Measurements from ENCODE around the gene LCK. TPM values are rescaled to one million over a fixed set of nuclear protein-coding genes. Genes with fewer than 3 reads are reported as not detected.

The LCK gene
- total and polyA plus RNA-seq, 9 of the 15 experiments (the other 6 are each of a cell fraction or from before 2014, with no cell fraction given) = 0.04 to 0.47 (median 0.13) TPM; not detected in 6

GRCh38 chr1:32205401-32206370 lies 45.4 kb upstream of the LCK start, which contains the start of gene IQCC (continued):
- TF ChIP-seq RFX1 (IDR thresholded peaks at IDR 0.05) (peak; percentile 98), POLR2H (tag; IDR thresholded peaks at IDR 0.05; ENCODE audit: low read depth) (peak; percentile 22; the same call in 1 of the 2 replicates), ATF7 (IDR thresholded peaks at IDR 0.05) (peak; percentile 90), NR1H2 (CRISPR knock-in tag; IDR thresholded peaks at IDR 0.05) (peak; percentile 88; the same call in 1 of the 2 replicates), ZBTB1 (CRISPR knock-in tag; IDR thresholded peaks at IDR 0.05; ENCODE audit: borderline replicate concordance, low read depth) (no peak), RAD21 (CRISPR knock-in tag; conservative IDR thresholded peaks at IDR 0.05 in 1 of 2, IDR thresholded peaks at IDR 0.05 in 1 of 2) (peak in 1 of 2 experiments; percentile 10; a peak in 1 of 4 replicates), ZNF124 (CRISPR knock-in tag; IDR thresholded peaks at IDR 0.05) (0 out of 2 replicates have a peak, but pooled peaks have one; percentile 74), NFXL1 (CRISPR knock-in tag; IDR thresholded peaks at IDR 0.05) (no peak; the same call in 1 of the 2 replicates), TAF1 (IDR thresholded peaks at IDR 0.05; ENCODE audit: control insufficient read depth, extremely low read depth, insufficient read depth, low read length, severe bottlenecking) (peak; percentile 89), ETV6 (IDR thresholded peaks at IDR 0.05; ENCODE audit: borderline replicate concordance in 1 of 2, low read depth in 2 of 2, low read length in 1 of 2) (no peak), ETV6 (CRISPR knock-in tag; IDR thresholded peaks at IDR 0.05; ENCODE audit: borderline replicate concordance) (0 out of 2 replicates have a peak, but pooled peaks have one; percentile 18), RUNX1 (IDR thresholded peaks at IDR 0.05; ENCODE audit: low read depth) (no peak), TCF7 (IDR thresholded peaks at IDR 0.05; ENCODE audit: borderline replicate concordance) (peak; percentile 22; the same call in 1 of the 2 replicates), CBX3 (IDR thresholded peaks at IDR 0.05; ENCODE audit: borderline replicate concordance in 1 of 2, low read length in 2 of 2) (peak in 1 of 2 experiments; percentile 25; a peak in 1 of 3 replicates), ZNF134 (CRISPR knock-in tag; conservative IDR thresholded peaks at IDR 0.05) (no peak), NFE2L1 (tag; IDR thresholded peaks at IDR 0.05; ENCODE audit: borderline replicate concordance, low read depth) (no peak), CREBBP (IDR thresholded peaks at IDR 0.05; ENCODE audit: low read depth, low read length) (no peak), ZNF780A (CRISPR knock-in tag; IDR thresholded peaks at IDR 0.05) (no peak), ELF4 (CRISPR knock-in tag; IDR thresholded peaks at IDR 0.05) (no peak; the same call in none of the 2 replicates), SRSF3 (IDR thresholded peaks at IDR 0.05; ENCODE audit: insufficient read depth, low read length) (peak; percentile 95), NR2C2 (CRISPR knock-in tag; IDR thresholded peaks at IDR 0.05) (peak; percentile 35; the same call in 1 of the 2 replicates), NR2C2 (tag; IDR thresholded peaks at IDR 0.05) (no peak), ZNF354B (CRISPR knock-in tag; IDR thresholded peaks at IDR 0.05) (no peak), EGR1 (conservative IDR thresholded peaks at IDR 0.05) (peak; percentile 99)
- TF ChIP-seq, protein P1, sequence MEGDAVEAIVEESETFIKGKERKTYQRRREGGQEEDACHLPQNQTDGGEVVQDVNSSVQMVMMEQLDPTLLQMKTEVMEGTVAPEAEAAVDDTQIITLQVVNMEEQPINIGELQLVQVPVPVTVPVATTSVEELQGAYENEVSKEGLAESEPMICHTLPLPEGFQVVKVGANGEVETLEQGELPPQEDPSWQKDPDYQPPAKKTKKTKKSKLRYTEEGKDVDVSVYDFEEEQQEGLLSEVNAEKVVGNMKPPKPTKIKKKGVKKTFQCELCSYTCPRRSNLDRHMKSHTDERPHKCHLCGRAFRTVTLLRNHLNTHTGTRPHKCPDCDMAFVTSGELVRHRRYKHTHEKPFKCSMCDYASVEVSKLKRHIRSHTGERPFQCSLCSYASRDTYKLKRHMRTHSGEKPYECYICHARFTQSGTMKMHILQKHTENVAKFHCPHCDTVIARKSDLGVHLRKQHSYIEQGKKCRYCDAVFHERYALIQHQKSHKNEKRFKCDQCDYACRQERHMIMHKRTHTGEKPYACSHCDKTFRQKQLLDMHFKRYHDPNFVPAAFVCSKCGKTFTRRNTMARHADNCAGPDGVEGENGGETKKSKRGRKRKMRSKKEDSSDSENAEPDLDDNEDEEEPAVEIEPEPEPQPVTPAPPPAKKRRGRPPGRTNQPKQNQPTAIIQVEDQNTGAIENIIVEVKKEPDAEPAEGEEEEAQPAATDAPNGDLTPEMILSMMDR (IDR thresholded peaks at IDR 0.05 in 2 of 3, conservative IDR thresholded peaks at IDR 0.05 in 1 of 3; ENCODE audit: insufficient read depth in 2 of 3, low read depth in 1 of 3, low read length in 3 of 3) = peak in 2 of 3 experiments; percentile 23 to 30; a peak in 2 of 6 replicates

All from K562 (cell line).